NCI-H226 (cell line): ENCODE data around the gene EFHD2.
A peak's percentile ranks its signal among the peaks of the same experiment; 100 is the strongest.
"Not testable (repeated sequence)": the region's sequence is repeated elsewhere in the genome, so short reads cannot be mapped to it uniquely, and the experiment has no call there.

Source experiments
- DNase-seq: peaks from one replicate; pipeline ENCODE4 v3.0.0-alpha.2; 2015

The EFHD2 gene

DNA sequence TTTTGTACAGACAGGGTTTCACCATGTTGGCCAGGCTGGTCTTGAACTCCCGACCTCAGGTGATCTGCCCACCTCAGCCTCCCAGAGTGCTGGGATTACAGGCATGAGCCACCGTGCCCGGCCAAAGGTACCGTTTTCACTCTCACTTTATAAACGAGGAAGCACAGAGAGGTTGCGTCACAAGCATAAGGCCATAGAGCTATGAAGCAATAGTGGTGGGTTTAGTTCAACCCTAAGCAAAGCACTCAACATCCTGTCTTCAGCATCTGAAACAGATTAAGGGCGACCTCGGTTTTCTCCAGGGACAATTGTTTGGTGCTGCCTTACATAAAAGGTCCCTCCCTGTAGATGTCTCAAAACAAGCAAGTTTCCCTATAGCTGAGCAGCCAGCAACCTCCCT, 25.1 kb downstream of the EFHD2 start:
- DNase-seq, result not testable (repeated sequence)

DNA sequence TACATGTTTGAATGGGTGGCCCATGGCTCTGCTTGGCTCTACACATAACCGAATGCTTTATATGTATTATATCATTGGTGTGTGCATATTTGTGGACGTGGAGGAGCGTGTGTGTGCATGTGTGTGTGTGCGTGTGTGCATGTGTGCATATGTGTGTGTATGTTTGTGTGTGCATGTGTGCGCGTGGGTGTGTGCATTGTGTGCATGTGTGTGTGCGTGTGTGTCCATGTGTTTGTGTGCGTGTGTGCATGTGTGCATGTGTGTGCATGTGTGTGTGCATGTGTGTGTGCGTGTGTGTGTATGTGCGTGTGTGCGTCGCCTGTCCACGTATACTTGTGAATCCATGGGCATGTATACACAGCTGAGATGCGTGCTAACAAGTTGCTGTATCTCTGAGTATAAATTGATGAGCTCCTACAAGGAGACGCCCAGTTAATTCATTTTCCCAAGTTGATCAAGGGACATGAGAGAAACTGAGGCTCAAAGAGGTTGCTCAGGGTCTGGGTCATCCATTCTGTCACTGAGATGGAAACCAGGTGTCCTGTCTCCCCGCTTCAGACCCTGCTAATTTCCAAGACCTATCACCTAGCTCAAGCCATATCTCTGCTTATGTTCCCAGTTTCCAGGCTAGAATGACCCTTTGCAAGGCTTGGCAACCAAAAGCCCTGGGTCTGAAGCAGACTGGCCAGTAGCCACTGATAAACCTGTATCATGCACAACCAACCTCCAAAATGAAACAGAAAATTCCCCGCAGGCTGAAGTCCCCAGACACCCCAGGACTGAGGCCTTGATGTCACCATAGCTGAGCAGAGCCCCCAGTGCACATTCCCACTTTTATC, 25.8 kb downstream of the EFHD2 start:
- DNase-seq, result no peak

- no peak for DNase-seq
These were observed 27.3 kb downstream of the EFHD2 start for GRCh38 chr1:15436881-15437442.

DNA sequence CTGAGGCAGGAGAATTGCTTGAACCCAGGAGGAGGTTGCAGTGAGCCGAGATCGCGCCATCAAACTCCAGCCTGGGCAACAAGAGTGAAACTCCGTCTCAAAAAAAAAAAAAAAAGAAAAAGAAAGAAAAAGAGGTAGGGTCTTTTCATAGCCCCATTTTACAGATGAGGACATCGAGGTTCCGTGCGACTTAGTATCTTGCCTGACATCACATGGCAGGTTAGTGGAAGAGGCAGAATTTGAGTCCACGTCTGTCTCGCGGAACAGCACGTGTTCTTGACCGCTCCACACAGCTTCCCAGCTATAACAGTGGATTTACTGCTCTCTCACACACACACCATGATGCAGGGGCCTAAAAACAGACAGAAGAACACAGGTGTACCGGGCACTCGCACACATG, 29.6 kb downstream of the EFHD2 start:
- DNase-seq, result no peak

- DNase-seq, result no peak
These were observed 30.7 kb downstream of the EFHD2 start for GRCh38 chr1:15440357-15440756.

- DNase-seq, result no peak
These were observed 31.6 kb downstream of the EFHD2 start for GRCh38 chr1:15441247-15441646.

- no peak for DNase-seq
These were observed 32.4 kb downstream of the EFHD2 start for GRCh38 chr1:15442119-15442518.

GRCh38 chr1:15442759-15443158, 33.1 kb downstream of the EFHD2 start:
- DNase-seq, result no peak

DNA sequence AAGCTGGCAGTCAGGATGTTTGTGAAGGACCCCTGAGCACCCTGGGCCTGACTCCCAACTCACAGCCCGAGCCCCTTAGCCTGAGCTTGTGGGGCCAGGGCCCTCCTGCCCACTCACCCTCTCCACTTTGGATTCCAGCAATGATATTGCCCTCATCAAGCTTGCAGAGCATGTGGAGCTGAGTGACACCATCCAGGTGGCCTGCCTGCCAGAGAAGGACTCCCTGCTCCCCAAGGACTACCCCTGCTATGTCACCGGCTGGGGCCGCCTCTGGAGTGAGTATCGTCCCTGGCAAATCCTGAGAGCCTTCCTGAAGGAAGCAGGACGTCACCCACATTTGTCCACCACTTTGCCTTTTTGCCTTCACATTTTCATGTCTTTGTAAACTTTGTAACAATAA, 33.6 kb downstream of the EFHD2 start:
- no peak for DNase-seq

DNA sequence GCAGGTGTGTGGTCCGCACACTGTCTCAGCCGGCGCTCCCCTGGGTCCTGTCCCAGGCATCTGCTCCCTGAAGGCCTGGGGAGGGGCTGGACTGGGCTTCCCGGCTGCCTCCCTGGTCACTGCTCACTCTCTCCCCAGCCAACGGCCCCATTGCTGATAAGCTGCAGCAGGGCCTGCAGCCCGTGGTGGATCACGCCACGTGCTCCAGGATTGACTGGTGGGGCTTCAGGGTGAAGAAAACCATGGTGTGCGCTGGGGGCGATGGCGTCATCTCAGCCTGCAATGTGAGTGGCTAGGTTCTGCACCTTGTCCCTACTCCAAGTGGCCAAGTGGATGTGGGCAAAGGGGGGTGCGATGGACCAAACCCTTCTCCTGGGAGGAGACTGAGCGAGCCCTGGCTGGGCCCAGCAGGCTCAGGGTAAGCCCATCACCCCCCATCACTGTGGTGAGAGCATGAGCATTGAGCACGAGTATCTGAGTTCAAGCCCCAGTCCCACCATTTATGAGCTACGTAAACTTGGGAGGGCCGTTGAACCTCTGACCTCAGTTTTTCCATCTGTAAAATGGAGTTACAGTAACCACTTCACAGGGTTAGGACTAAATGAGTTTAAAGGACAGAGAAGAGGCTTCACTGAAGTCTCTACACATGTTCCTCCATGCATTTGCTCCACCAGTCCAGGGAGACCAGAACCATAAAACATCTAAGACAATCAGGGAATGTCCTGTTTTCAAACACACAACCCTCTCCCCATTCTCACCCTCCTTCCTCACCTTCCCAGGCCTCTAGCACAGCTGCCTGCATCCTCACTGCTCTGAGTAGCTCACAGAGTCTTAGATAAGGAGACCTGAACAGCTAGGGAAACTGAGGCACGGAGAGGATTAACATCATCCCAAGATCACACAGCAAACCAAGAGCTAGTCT, 35.0 kb downstream of the EFHD2 start:
- no peak for DNase-seq

DNA sequence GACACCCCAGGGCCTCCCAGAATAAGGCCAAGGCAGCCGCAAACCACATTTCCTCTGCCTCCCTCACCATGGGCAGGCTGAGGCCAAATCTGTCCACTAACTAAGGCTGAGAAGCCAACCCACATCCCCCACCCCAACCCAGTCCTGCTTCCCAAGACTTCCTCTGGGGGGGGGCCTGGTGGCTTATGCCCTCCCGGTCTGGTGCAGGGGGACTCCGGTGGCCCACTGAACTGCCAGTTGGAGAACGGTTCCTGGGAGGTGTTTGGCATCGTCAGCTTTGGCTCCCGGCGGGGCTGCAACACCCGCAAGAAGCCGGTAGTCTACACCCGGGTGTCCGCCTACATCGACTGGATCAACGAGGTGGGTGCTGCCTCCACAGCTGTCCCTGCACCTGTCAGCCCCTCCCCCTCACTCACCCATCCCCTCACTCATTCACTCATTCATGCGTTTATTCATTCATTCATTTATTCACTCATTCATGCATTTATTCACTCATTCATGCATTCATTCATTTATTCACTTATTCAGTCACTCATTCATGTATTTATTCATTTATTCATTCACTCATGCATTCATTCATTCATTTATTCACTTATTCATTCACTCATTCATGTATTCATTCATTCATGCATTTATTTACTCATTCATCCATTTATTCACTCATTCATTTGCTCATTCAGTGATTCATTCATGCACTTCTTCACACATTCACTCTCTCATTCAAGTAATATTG, 35.9 kb downstream of the EFHD2 start:
- DNase-seq, result no peak

GRCh38 chr1:15446212-15446611, 36.5 kb downstream of the EFHD2 start:
- DNase-seq, result no peak

DNA sequence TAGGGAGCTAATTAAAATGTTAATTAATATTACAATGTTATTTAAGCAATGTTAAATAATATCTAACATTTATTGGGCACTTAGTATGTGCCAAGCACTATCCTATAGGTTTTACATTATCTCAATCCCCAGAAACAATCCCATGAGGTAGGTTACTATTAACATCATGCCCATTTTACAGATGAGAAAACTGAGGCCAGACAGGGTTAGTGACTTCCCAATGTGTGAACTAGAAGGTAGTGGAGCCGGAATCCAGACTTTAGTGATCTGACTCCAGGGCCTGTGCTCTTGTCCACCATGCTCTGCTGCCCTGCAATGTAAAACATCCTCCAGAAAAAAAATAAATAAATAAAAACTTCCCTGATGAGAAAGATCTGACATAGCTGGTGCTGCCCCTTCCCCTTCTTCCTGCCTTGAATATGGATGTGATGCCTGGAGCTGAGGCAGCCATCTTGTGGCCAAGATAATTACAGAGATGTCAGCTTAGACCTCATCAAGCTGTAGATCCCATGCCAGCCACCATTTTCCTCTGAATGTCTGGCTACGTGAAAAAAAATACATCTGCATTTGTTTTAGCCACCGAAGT, 39.3 kb downstream of the EFHD2 start:
- no peak for DNase-seq

DNA sequence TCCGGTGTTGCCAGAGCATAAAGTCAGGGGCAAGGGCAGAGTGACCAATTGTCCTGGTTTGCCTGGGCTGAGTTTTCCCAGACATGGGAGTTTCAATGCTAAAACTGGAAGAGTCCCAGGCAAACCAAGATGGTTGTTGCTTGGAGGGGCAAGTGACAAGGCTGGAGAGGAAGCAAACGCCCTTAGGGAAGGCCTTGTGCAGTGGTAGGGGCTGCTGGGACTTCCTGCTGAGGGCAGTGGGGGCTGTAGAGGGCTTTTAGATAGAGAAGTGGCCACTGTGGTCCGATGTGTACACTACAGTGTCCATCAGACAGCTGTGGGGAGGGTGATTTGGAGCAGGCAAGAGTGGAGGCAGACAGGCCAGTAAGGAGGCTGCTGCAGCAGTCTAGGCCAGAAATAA, 39.9 kb downstream of the EFHD2 start:
- DNase-seq, result no peak

DNA sequence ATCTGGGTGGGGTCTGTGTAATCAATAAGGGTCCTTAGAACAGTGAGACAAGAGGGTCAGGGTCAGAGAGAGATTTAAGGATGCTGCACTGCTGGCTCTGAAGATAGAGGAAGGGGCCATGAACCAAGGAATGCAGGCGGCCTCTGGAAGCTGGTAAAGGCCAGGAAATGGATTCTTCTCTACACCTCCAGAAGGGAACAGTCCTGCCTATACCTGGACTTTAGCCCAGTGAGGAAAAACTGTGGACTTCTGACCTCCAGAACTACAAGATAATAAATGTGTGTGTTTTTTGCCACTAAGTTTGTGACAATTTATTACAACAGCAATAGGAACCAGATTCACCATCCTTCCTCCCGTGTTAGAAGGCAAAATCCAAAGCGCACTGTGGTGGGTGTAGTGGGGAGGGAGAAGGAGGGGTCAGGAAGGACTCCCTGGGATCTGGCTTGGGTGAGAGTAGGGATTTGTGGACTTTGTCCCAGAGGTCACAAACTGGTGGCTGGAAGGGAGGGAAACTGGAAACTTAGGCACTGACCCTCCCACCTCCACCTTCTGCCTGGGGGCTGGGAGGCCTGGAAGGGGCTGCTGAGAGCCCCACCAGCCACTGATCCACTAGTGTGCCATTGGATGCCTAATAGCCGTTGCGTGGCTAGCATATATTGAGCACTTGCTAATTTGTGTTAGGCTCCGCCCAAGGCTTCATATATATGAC, 41.5 kb downstream of the EFHD2 start:
- no peak for DNase-seq

DNA sequence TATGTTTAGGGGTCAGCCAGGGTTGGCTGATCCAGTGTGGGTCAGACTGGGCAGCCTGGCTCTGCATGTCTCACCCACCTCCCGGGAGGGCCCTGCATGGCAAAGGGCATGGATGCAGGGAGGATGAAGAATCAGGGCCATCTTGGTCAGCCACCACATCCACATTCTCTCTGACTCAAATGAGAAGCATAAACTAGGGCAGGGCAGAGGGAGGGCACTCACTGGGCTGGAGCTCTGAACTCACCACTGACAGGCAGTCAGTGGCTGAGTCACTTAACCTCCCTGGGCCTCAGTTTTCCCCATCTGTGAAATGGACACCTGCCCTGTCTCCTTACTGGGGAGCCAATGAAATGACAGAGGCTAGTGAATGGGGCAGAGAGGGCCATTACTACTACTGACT, 42.5 kb downstream of the EFHD2 start:
- no peak for DNase-seq

DNA sequence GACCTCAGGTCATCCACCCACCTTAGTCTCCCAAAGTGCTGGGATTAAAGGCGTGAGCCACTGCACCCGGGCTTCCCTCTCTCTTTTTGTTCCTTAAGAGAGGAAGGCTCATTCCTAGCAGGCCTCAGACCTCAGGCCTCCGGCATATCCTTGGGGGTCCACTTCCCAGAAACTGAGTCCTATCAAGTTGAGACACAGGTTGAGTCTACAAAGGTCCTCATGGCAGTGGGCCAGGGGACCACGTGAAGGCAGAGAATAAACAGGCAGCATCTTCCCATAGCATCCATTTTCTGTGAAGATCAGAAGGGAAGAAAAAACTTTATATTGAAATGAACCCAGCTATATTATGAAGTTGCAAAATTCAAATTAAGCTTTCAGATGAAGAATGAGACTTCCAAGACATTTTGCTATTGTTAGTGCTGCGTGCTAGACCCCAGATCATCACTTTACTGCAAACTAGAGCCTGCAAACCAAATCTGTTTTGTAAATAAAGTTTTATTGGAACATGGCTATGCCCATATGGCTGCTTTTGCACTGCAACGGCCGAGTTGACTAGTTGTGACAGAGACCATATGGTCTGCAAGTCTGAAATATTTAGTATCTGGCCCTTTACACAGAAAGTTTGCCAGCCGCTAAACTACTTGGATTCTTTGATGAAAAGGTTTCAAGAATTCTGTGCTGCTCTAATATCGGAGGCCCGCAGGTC, 43.3 kb downstream of the EFHD2 start:
- no peak for DNase-seq

DNA sequence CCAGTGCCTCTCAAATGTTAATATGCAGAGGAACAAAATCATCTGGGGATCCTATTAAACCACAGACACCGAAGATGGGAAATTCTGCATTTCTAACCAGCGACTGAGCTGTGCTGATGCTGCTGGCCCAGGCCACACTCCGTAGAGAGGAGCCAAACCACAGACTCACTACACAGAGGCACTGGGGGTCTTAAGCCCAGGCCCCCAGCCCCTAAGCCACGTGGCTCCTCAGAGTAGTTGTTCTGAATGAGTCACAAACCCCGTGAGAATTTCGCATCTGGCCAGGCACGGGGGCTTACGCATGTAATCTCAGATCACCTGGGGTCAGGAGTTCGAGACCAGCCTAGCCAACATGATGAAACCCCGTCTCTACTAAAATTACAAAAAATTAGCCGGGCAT, 44.0 kb downstream of the EFHD2 start:
- DNase-seq, result no peak

DNA sequence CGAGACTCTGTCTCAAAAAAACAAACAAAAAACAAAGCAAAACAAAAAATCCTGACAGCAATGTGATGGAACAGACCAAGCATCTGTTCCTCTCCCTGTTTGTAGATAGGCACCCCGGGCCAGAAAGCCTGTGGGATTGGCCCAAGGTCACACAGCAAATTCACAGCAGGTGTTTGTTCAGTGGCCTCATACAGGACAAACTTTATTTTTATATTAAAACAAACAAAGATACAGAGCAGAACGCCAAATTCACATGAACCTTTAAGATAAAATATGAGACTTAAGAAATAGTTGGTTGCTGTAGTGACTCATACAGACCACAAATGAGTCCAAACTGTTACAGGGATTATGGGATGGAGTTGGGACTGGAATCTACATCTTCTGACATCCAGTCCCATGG, 44.6 kb downstream of the EFHD2 start:
- peak; percentile 17 for DNase-seq

DNA sequence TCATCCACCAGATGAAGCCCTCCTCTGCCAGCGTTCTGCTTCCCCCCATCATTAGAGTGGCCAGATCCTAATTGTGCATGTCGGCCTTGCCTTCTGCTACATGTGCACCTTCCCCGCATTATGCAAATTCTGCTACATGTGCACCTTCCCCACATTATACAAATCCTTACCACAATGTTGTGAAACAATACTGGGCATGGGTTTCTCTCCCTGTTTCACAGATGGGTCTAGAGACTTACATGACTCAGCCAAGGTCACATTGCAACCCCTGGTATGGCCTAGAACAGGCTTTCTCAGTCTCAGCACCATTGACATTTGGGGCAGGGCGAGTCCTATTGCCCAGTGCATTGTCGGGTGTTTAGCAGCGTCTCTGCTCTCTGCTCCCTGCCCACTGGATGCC, 45.8 kb downstream of the EFHD2 start:
- no peak for DNase-seq

GRCh38 chr1:15456313-15456954, 46.7 kb downstream of the EFHD2 start, which contains the start of gene CELA2A:
CELA2A (plus strand) TSS chr1:15456732; CDS start chr1:15456754, 22 bp downstream.
- no peak for DNase-seq
